ENCODE measurements around the gene TGM3. TPM values are rescaled to one million over a fixed set of nuclear protein-coding genes. Genes with fewer than 3 reads are reported as not detected.

Gene TGM3
- total RNA-seq, 1 donor from 2014 or later = 27.7 TPM

- no peaks in the 10 kb centered on the region for H3K4me1 ChIP-seq
- H3K4me3 ChIP-seq = no peak overlapping the region
- TF ChIP-seq CTCF (IDR thresholded peaks at IDR 0.05) (no peak), POLR2AphosphoS5 (IDR thresholded peaks at IDR 0.05; ENCODE audit: insufficient read depth in 1 of 2, low read depth in 1 of 2) (no peak), POLR2A (IDR thresholded peaks at IDR 0.05) (no peak)
- H3K36me3 ChIP-seq = no peaks in the 10 kb centered on the region
- no peaks in the 10 kb centered on the region for H3K9me3 ChIP-seq
- intact Hi-C loops (cut with DNase I) = no loop called here
- no peak for DNase-seq (ENCODE audit: extremely low spot score in 2 of 2)
- no peak overlapping the region for H3K27ac ChIP-seq
- H3K27me3 ChIP-seq = no peaks in the 10 kb centered on the region
Observed at GRCh38 chr20:2252419-2252997, 43.3 kb upstream of the TGM3 start.

- Histone ChIP-seq H3K9me3 (no peaks in the 10 kb centered on the region), H3K4me3 (no peak overlapping the region), H3K27ac (no peak overlapping the region), H3K27me3 (no peaks in the 10 kb centered on the region), H3K36me3 (no peaks in the 10 kb centered on the region), H3K4me1 (no peaks in the 10 kb centered on the region)
- intact Hi-C loops (cut with DNase I) = no loop called here
- DNase-seq (ENCODE audit: extremely low spot score in 2 of 2) = no peak
- TF ChIP-seq POLR2AphosphoS5 (IDR thresholded peaks at IDR 0.05; ENCODE audit: insufficient read depth in 1 of 2, low read depth in 1 of 2) (no peak), POLR2A (IDR thresholded peaks at IDR 0.05) (no peak), CTCF (IDR thresholded peaks at IDR 0.05) (no peak)
Observed at GRCh38 chr20:2253256-2253655, 42.5 kb upstream of the TGM3 start.

- Histone ChIP-seq H3K4me1 (no peaks in the 10 kb centered on the region), H3K27me3 (no peaks in the 10 kb centered on the region), H3K27ac (no peak overlapping the region), H3K36me3 (no peaks in the 10 kb centered on the region), H3K4me3 (no peak overlapping the region), H3K9me3 (no peaks in the 10 kb centered on the region)
- DNase-seq (ENCODE audit: extremely low spot score in 2 of 2) = no peak
- intact Hi-C loops (cut with DNase I) = no loop called here
- TF ChIP-seq POLR2A (IDR thresholded peaks at IDR 0.05) (no peak), POLR2AphosphoS5 (IDR thresholded peaks at IDR 0.05; ENCODE audit: insufficient read depth in 1 of 2, low read depth in 1 of 2) (no peak), CTCF (IDR thresholded peaks at IDR 0.05) (no peak)
Observed at GRCh38 chr20:2254333-2254732, 41.5 kb upstream of the TGM3 start.

GRCh38 chr20:2255926-2256531 lies 39.8 kb upstream of the TGM3 start:
- no peak for TF ChIP-seq POLR2A (IDR thresholded peaks at IDR 0.05)
- TF ChIP-seq POLR2AphosphoS5 (IDR thresholded peaks at IDR 0.05; ENCODE audit: insufficient read depth in 1 of 2, low read depth in 1 of 2) = no peak
- TF ChIP-seq CTCF (IDR thresholded peaks at IDR 0.05) = no peak
- Histone ChIP-seq H3K36me3 (no peaks in the 10 kb centered on the region), H3K4me3 (no peak overlapping the region), H3K9me3 (no peaks in the 10 kb centered on the region), H3K27me3 (no peaks in the 10 kb centered on the region), H3K27ac (no peak overlapping the region), H3K4me1 (no peaks in the 10 kb centered on the region)
- DNase-seq (ENCODE audit: extremely low spot score in 2 of 2) = no peak
- intact Hi-C loops (cut with DNase I) = no loop called here

GRCh38 chr20:2259731-2260130 lies 36.1 kb upstream of the TGM3 start:
- no peaks in the 10 kb centered on the region for H3K27me3 ChIP-seq
- no peak for TF ChIP-seq POLR2AphosphoS5 (IDR thresholded peaks at IDR 0.05; ENCODE audit: insufficient read depth in 1 of 2, low read depth in 1 of 2)
- H3K27ac ChIP-seq = no peak overlapping the region
- no peak for DNase-seq (ENCODE audit: extremely low spot score in 2 of 2)
- no peaks in the 10 kb centered on the region for H3K4me1 ChIP-seq
- H3K4me3 ChIP-seq = no peak overlapping the region
- intact Hi-C loops (cut with DNase I) = no loop called here
- no peaks in the 10 kb centered on the region for H3K36me3 ChIP-seq
- H3K9me3 ChIP-seq = no peaks in the 10 kb centered on the region
